ENCODE measurements around the gene NHLRC2.

GRCh38 chr10:113872139-113873030 is 17.9 kb downstream of the NHLRC2 start:
- no peak for TF ChIP-seq POLR2AphosphoS5 (IDR thresholded peaks at IDR 0.05)
- TF ChIP-seq CTCF (IDR thresholded peaks at IDR 0.05 in 8 of 11, conservative IDR thresholded peaks at IDR 0.05 in 3 of 11) = no peak
- TF ChIP-seq POLR2A (IDR thresholded peaks at IDR 0.05) = no peak
